NCI-H774 (cell line): ENCODE measurements around the gene HNRNPH2.

Source experiments
- DNase-seq: peaks from one replicate; lab custom pipeline; 2025; lab: John Stamatoyannopoulos, UW

HNRNPH2 gene

GRCh38 chrX:101395789-101396188 lies 12.2 kb upstream of the HNRNPH2 start:
- no peak for DNase-seq

- no peak for DNase-seq
These were observed 10.2 kb upstream of the HNRNPH2 start for GRCh38 chrX:101397779-101398178.

- DNase-seq, result no peak
These were observed 9.3 kb upstream of the HNRNPH2 start for GRCh38 chrX:101398694-101399093.

GRCh38 chrX:101399825-101400224 lies 8.2 kb upstream of the HNRNPH2 start:
- DNase-seq, result no peak

GRCh38 chrX:101407167-101407747 lies 765 bp upstream of the HNRNPH2 start:
- DNase-seq, result no peak

GRCh38 chrX:101408532-101408841 lies 465 bp downstream of the HNRNPH2 start:
- no peak for DNase-seq

- DNase-seq, result no peak
These were observed 1.0 kb downstream of the HNRNPH2 start for GRCh38 chrX:101409043-101409442.

GRCh38 chrX:101410461-101410860 lies 2.4 kb downstream of the HNRNPH2 start:
- no peak for DNase-seq

GRCh38 chrX:101411984-101412383 lies 4.0 kb downstream of the HNRNPH2 start:
- no peak for DNase-seq

GRCh38 chrX:101415180-101416145 lies 7.4 kb downstream of the HNRNPH2 start:
- no peak for DNase-seq

GRCh38 chrX:101416691-101417090 lies 8.7 kb downstream of the HNRNPH2 start:
- DNase-seq, result no peak

GRCh38 chrX:101417190-101417589 lies 9.2 kb downstream of the HNRNPH2 start:
- no peak for DNase-seq

- DNase-seq, result no peak
These were observed 10.2 kb downstream of the HNRNPH2 start for GRCh38 chrX:101417981-101418841.

- no peak for DNase-seq
These were observed 11.5 kb downstream of the HNRNPH2 start for GRCh38 chrX:101419489-101419888.

- no peak for DNase-seq
These were observed 19.9 kb downstream of the HNRNPH2 start for GRCh38 chrX:101427954-101428353.

GRCh38 chrX:101429934-101430333 lies 21.9 kb downstream of the HNRNPH2 start:
- no peak for DNase-seq

GRCh38 chrX:101430457-101431078 lies 22.5 kb downstream of the HNRNPH2 start:
- DNase-seq, result no peak

- DNase-seq, result no peak
These were observed 34.1 kb downstream of the HNRNPH2 start for GRCh38 chrX:101442085-101442484.

- no peak for DNase-seq
These were observed 41.3 kb downstream of the HNRNPH2 start for GRCh38 chrX:101449279-101449678.

GRCh38 chrX:101450085-101450484 lies 42.1 kb downstream of the HNRNPH2 start:
- DNase-seq, result no peak

GRCh38 chrX:101450961-101451360 lies 42.9 kb downstream of the HNRNPH2 start:
- DNase-seq, result no peak

GRCh38 chrX:101452056-101452455 lies 44.0 kb downstream of the HNRNPH2 start:
- no peak for DNase-seq
